Regular cardiac myocyte (primary cell): ENCODE data around the gene CLIC3. TPM values are rescaled to one million over a fixed set of nuclear protein-coding genes. Genes with fewer than 3 reads are reported as not detected.

ENCODE experiments used
- total RNA-seq: library from RNA; depleted of rRNA; stranded (reverse); fragments of >200 nt; gene quantifications from 2 replicates; pipeline ENCODE4 v1.2.3, GENCODE V29; 2014

The CLIC3 gene, protein sequence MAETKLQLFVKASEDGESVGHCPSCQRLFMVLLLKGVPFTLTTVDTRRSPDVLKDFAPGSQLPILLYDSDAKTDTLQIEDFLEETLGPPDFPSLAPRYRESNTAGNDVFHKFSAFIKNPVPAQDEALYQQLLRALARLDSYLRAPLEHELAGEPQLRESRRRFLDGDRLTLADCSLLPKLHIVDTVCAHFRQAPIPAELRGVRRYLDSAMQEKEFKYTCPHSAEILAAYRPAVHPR
- 0.56 and 1.7 TPM in 2 replicates for total RNA-seq

DNA sequence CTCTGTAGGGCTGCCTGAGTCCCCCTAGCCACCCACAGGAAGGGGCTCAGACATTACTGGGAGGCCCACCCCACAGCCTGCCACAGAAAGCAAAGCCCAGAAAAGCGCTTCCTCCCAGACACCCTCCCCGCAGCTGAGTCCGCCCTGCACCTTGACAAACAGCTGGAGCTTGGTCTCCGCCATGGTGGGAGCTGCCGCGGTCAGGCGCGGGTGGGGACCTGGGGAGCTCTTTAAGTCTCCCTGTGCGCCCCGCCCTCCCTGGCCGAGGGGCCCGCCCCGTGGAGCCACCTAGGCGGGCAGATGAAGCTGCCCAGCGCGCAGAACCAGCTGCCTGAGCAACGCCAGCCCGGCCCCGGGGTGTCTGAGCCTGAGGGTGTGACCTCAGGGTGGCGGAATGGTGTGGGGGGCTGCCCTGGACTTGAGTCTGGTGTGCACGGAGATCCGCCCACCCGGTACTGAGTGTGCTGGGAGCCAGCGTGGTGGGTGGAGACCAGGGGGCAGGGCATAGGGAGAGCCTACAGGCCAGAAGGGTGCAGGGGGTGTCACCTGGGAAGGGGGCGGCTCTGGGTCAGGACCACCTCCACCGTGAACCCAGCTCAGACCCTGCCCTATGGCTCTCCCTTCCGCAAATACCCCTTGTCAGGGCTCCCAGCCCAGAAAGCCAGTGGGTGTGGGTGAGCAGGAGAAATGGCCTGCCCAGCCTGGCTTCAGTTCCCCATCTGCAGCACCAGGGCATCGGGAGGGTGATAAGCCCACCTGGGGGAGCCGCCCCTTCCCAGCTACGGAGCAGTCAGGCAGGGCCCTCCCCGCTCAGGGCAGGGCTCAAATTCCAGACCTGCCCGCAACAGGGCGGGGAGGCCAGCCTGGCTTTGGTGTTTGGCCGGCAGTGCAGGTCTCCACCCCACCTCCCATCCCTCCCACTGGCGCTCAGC is at the start of gene CLIC3:
CLIC3 (minus strand) TSS at position 208 of the 932 bp plus-strand sequence; CDS start at position 183, 25 bp downstream.

DNA sequence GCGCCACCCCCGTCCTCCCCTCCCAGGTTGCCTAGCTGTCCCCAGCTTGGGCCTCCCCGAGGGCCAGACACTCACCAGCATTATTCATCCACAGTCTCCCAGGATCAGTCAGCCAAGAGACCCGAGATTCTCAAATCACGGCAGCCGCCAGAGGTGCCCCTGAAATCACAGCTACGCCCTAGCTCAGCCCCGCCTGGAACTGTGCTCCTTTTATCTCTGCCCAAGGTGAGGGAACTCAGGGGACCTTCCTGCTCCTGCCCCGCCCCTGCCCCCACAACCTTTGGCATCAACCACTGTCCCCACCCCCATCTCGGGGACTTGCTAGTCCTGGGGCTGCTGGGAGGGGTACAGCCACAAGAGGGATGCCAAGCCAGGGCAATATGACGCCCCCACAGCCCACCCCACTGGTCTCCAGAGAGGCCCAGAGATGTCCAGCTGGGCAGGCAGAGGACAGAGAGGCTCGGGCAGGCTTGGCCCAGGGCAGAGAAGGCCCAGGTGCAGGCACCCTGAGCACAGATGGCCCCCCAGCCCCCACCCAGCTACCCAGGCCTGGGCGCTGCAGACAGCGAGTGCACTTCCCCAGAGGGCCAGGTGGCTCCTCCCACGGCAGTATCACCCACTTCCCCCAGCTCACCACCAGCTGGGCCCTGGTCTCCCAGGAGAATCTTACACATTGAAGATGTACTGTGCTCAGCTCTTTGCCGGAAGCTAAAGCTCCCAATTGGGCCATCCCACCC is 35.7 kb upstream of the CLIC3 start, which contains the start of gene FUT7:
FUT7 (minus strand) TSS at position 185 of the 737 bp plus-strand sequence; CDS start at position 88, 97 bp downstream.

DNA sequence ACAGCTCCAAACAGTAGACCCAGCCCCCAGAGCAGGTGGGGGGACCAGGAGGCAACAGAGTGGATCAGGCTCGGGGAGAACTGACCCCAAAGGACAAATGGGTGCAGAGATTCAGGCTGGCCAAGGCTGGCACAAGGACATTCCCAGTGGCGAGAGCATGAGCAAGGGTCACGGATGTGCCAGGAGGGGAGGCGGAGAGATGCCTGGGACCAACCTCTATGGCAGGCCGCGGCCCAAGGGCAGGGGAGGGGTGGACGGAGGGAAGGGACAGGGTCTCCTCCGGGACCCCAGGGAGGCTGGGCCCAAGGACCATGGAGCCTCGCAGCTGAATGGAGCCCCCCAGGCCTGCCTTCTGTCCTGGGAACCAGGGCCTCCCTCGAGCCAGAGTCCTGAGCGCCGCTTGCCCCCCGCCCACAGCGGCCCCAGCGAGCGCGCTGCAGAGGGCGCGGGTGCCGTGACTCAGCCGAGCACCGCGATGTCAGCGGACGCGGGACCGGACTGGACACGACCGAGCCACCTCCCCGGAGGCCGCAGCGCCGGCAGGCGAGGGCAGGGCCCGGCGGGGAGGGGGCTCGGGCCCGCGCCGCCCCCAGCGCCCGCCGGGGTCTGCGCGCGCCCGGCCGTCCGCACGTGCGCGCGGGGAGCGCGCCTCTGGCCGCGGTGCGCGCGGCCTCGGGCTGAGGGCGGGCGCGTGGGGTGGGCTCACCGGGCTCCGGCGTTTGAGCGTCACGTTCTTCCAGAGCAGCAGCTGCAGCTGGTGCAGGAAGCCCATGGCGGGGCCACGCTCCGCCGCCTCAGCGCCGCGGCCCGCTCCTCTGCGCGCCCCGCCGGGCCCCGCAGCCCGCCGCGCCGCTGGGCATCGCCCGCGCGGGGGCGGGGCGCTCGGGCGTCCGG is 31.2 kb upstream of the CLIC3 start, which contains the start of gene ABCA2:
ABCA2 (minus strand) TSS at position 869 of the 894 bp plus-strand sequence; CDS start at position 772, 97 bp downstream.

DNA sequence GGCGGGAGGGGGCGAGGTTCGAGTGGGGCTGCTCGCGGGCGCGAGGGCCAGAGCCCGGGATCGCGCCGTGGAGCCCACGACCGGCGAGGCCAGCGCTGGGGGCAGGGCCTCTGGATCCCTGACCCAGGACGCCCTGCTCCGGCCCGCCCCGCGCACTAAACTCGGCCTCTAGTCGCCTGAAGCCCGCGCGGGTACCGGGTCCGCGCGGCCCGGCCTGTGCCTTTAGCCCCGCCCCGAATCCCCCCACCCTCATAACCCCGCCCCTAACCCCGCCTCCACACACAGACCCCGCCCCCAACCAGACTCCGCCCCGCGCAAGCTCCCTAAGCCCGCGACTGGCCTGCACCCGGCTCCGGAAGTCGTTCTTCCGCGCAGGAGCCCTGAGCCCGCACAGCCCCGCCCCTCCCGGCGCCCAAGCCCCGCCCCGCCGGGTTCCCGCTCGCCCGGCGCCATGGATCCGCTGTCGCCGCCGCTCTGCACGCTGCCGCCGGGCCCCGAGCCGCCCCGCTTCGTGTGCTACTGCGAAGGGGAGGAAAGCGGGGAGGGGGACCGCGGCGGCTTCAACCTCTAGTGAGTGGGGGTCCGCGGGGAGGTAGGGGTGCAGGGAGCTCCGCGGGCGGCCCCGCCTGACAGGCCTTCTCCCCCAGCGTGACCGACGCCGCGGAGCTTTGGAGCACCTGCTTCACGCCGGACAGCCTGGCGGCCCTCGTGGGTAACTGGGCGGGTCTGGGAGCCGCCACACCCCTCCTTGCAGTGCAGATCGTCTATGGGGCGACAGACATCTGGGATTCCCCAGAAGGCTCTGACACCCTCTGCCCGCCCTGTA is 4.2 kb downstream of the CLIC3 start, which contains the start of gene PAXX:
PAXX (plus strand) TSS at position 430 of the 826 bp plus-strand sequence; CDS start at position 452, 22 bp downstream.

DNA sequence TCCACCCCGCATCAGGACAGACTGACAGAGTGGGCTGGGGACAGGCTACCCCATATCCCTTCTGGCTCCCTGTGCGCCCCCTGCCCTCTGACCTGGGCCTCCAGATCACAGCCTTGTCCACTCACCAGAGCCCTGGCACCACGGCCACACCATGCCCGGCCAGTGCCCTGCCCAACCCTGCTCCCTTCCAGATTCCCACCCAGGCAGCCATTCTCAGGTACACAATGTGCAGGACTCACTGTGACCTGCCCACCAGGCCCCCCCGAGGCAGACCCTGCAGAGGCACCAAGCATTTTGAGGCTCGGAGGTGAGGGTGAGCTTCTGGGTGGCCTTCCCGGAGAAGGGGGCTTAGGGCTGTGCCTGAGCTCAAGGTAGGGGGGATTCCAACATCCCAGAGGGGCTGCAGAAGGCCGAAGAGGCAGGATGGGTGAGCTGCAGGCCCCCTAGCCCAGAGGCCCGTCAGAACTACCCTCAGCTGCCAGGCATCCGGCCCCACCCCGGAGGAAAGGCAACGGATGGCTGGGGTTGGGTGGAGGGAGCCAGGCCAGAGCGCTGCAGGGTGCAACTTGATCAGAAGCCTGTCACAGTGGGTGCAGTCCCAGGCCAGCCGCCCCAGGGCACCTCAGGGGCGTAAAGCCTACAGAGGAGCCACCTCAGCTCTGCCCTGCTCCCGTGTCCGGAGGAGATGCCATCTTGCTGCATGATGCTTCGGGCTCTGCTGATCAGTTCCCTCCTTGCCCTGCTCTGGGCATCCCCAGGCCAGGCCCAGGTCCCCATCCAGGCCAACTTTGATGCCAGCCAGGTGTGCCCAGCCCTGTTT is 13.9 kb downstream of the CLIC3 start, which contains the start of gene LCNL1:
LCNL1 (plus strand) TSS at position 762 of the 820 bp plus-strand sequence. CDS start 594 bp downstream, outside the sequence.

DNA sequence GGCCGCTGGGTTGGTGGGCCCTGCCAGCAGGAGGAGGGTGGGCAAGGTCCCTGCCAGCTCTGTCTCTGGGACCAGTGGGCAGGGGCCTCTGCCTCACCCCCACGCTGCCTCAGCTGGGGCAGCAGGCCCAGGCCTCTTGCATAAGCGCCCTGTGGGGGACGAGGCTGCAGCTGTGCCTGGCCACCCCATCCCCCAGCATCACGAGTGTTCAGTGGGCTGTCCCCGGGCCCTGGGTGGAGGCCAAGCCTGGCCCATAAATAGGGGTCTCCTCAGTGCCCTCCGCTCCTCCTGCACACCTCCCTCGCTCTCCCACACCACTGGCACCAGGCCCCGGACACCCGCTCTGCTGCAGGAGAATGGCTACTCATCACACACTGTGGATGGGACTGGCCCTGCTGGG is 19.1 kb downstream of the CLIC3 start, which contains the start of gene PTGDS:
PTGDS (plus strand) TSS at position 282 of the 400 bp plus-strand sequence; CDS start at position 357, 75 bp downstream.

DNA sequence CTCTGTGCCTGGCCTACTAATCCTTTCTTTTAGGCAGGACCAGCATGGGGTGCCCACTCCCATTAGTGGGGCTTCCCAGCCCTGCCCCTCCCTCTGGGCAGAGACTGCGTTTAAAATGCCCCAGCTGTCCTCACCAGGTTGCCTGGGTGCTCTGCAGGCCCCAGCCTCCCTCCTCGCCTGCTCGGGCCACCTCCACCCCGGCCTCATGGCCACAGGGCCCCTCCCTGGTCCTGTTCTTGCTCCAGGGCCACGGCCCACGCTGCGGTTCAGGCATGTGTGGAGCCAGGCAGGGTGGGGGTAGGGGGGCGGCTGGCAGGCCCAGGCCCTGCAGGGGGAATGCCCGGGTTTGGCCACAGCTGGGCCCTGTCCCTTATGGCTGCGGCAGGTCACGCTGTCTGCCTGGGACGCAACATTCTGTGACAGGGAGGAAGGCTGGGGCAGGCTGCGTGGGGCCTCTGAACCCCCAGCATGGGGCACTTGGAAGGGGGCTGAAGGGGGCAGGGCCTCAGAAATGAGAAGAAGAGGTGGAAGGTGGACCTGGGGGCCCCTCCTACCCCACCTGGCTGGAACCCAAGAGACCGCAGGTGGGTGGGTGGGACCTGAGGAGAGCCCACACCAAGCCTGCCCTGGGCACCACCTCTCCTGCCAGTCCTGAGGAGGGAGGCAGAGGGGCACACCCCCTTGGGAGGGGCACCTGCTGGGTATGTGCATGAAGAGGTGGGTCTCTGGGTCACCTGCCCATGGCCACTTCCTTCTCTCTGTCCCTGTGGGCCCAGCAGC is 44.6 kb downstream of the CLIC3 start, which contains the start of gene LCN12:
LCN12 (plus strand) TSS at position 733 of the 780 bp plus-strand sequence. CDS start 55 bp downstream, outside the sequence.

Other genes starting within 250 kb of the CLIC3 start
- gene LCN6, start 248.0 kb downstream of the CLIC3 start, total RNA-seq: not detected in 2 replicates
- not detected in 2 replicates for gene LCN8, start 238.3 kb downstream of the CLIC3 start, total RNA-seq
- gene LCN15, start 232.1 kb downstream of the CLIC3 start, total RNA-seq: not detected in 2 replicates
- 84.2 and 95.0 TPM in 2 replicates for gene TMEM141, start 205.2 kb downstream of the CLIC3 start, total RNA-seq
- gene CCDC183, start 200.2 kb downstream of the CLIC3 start, total RNA-seq: under 0.01 and 0.28 TPM in 2 replicates
- 41.4 and 79.9 TPM in 2 replicates for gene RABL6, start 188.6 kb downstream of the CLIC3 start, total RNA-seq
- gene AJM1, start 154.1 kb downstream of the CLIC3 start, total RNA-seq: 1.5 and 6.8 TPM in 2 replicates
- gene PHPT1, start 147.2 kb downstream of the CLIC3 start, total RNA-seq: 96.0 and 110 TPM in 2 replicates
- 3.3 and 9.6 TPM in 2 replicates for gene MAMDC4, start 144.2 kb downstream of the CLIC3 start, total RNA-seq
- gene EDF1, start 130.3 kb downstream of the CLIC3 start, total RNA-seq: 297 and 393 TPM in 2 replicates
- gene TRAF2, start 110.1 kb downstream of the CLIC3 start, total RNA-seq: 9.0 and 28.9 TPM in 2 replicates
- 161 and 176 TPM in 2 replicates for gene FBXW5, start 51.8 kb downstream of the CLIC3 start, total RNA-seq
- 0.19 TPM in 1 of 2 replicates, not detected in the other for gene C8G, start 51.3 kb downstream of the CLIC3 start, total RNA-seq
- not detected in 2 replicates for gene LCN12, start 44.3 kb downstream of the CLIC3 start, total RNA-seq
- 1.7 TPM in 1 of 2 replicates, not detected in the other for gene PTGDS, start 19.1 kb downstream of the CLIC3 start, total RNA-seq
- 0.85 TPM in 1 of 2 replicates, not detected in the other for gene LCNL1, start 13.6 kb downstream of the CLIC3 start, total RNA-seq
- gene PAXX, start 4.1 kb downstream of the CLIC3 start, total RNA-seq: 14.9 and 23.6 TPM in 2 replicates
- 10.4 and 20.3 TPM in 2 replicates for gene ABCA2, start 31.7 kb upstream of the CLIC3 start, total RNA-seq
- gene FUT7, start 35.5 kb upstream of the CLIC3 start, total RNA-seq: not detected in 2 replicates
- 14.6 and 20.3 TPM in 2 replicates for gene NPDC1, start 49.6 kb upstream of the CLIC3 start, total RNA-seq
- gene ENTPD2, start 57.5 kb upstream of the CLIC3 start, total RNA-seq: not detected in 2 replicates
- 0.85 and 10.4 TPM in 2 replicates for gene SAPCD2, start 74.0 kb upstream of the CLIC3 start, total RNA-seq
- 5.9 and 16.1 TPM in 2 replicates for gene UAP1L1, start 80.9 kb upstream of the CLIC3 start, total RNA-seq
- 67.3 and 120 TPM in 2 replicates for gene MAN1B1, start 90.4 kb upstream of the CLIC3 start, total RNA-seq
- 33.9 and 69.9 TPM in 2 replicates for gene DPP7, start 118.2 kb upstream of the CLIC3 start, total RNA-seq
- gene GRIN1, start 142.6 kb upstream of the CLIC3 start, total RNA-seq: under 0.01 and 0.19 TPM in 2 replicates
- gene LRRC26, start 173.5 kb upstream of the CLIC3 start, total RNA-seq: not detected in 2 replicates
- gene TMEM210, start 175.5 kb upstream of the CLIC3 start, total RNA-seq: not detected in 2 replicates
- 16.9 and 21.5 TPM in 2 replicates for gene ANAPC2, start 192.0 kb upstream of the CLIC3 start, total RNA-seq
- gene SSNA1, start 192.1 kb upstream of the CLIC3 start, total RNA-seq: 43.1 and 109 TPM in 2 replicates
- gene TPRN, start 204.2 kb upstream of the CLIC3 start, total RNA-seq: 4.2 and 7.7 TPM in 2 replicates
- 36.9 and 42.9 TPM in 2 replicates for gene TMEM203, start 209.1 kb upstream of the CLIC3 start, total RNA-seq
- gene NDOR1, start 209.1 kb upstream of the CLIC3 start, total RNA-seq: 2.8 and 5.9 TPM in 2 replicates
- gene RNF208, start 225.7 kb upstream of the CLIC3 start, total RNA-seq: 0.19 and 0.28 TPM in 2 replicates
- gene CYSRT1, start 228.6 kb upstream of the CLIC3 start, total RNA-seq: under 0.01 and 0.19 TPM in 2 replicates
- gene RNF224, start 230.9 kb upstream of the CLIC3 start, total RNA-seq: not detected in 2 replicates
- gene SLC34A3, start 234.3 kb upstream of the CLIC3 start, total RNA-seq: not detected in 2 replicates
- gene TUBB4B, start 244.7 kb upstream of the CLIC3 start, total RNA-seq: 99.2 and 1,104 TPM in 2 replicates